Psoas muscle (tissue), 8 donors: Measurements from ENCODE around the gene EPN3. TPM values are rescaled to one million over a fixed set of nuclear protein-coding genes. Genes with fewer than 3 reads are reported as not detected.

Experiments used
- ATAC-seq, 4 donors: fragments of 200-7000 bp; cut with Tn5 transposase; one replicate each; pipeline ENCODE4 v1.9.1; 2020; ENCODE audit warnings: moderate library complexity in 3 of 4, mild to moderate bottlenecking in 2 of 4
- DNase-seq, 2 donors: peaks; one replicate each; pipeline ENCODE4 v3.0.0-alpha.2; 2020
- H3K27ac ChIP-seq: fragments of 200-600 bp; one replicate; pipeline ENCODE4 v1.8.0; 2022
- H3K27me3 ChIP-seq, 3 donors: fragments of 200-600 bp in 1 of 3; one replicate each; pipeline versions ENCODE4 v1.6.1 to v1.8.0; 2013 to 2022; ENCODE audit warnings: low read length in 2 of 3, mild to moderate bottlenecking in 2 of 3, moderate library complexity in 1 of 3; ENCODE audit not compliant: insufficient read depth in 3 of 3
- H3K36me3 ChIP-seq, 2 donors: fragments of 200-600 bp in 1 of 2; one replicate each; pipeline versions ENCODE4 v1.6.1 to v1.8.0; 2013 to 2022; ENCODE audit warnings: low read depth in 1 of 2, mild to moderate bottlenecking in 1 of 2, moderate library complexity in 1 of 2; ENCODE audit not compliant: insufficient read depth in 1 of 2
- H3K4me1 ChIP-seq: fragments of 200-600 bp; one replicate; pipeline ENCODE4 v1.8.0; 2022
- H3K4me3 ChIP-seq: fragments of 200-600 bp; one replicate; pipeline ENCODE4 v1.8.0; 2022; ENCODE audit warnings: mild to moderate bottlenecking
- H3K9me3 ChIP-seq: fragments of 200-600 bp; one replicate; pipeline ENCODE4 v1.8.0; 2022
- WGBS, 3 donors: extraction: QIAGEN DNeasy Blood & Tissue Kit; methylation state at CpG; one replicate each; pipeline versions ENCODE4 v1.1.6 to v1.1.7; 2013; 5-methylcytosine and 5-hydroxymethylcytosine counted together
- intact Hi-C, 2 donors: fragments of 100-400 bp; cut with DNase I; formaldehyde crosslinking; loops; one replicate each; pipeline versions ENCODE4 v1.11.0 to v1.14.2; 2022
- polyA plus RNA-seq, 3 donors: library from polyadenylated mRNA; stranded (reverse); fragments of 200-250 nt; gene quantifications; one replicate each; pipeline ENCODE4 v1.2.3, GENCODE V29; 2013
- total RNA-seq, 4 donors: library from RNA; stranded (reverse); fragmentation: NEBNext Ultra II Directional in 2 of 4; extraction: Animal tissue kit (Norgen Biotek cat#: 25700) in 2 of 4; gene quantifications; one replicate each; pipeline versions ENCODE4 v1.2.1 to v1.2.4, GENCODE V29; 2021 to 2023
- TF ChIP-seq, protein P1 (sequence below): fragments of 200-600 bp; IDR thresholded peaks from one replicate; pipeline ENCODE4 v1.8.0; 2022; ENCODE audit warnings: antibody characterized with exemption
- donor health status: healthy with polysubstance abuse.
- donor health status: DM: no; HTN: no; CAD: no; lungs with moderate emphysema.
- donor health status: Bipolar disorder and iron deficiency.
- donor health status: healthy.
- donor health status: DM: yes; HTN: yes; CAD: no.
- donor health status: DM: no; HTN: no; CAD: no.
- donor health status: DM: no; HTN: no; CAD: no.
- donor health status: DM: yes; HTN: yes; CAD: no.

The EPN3 gene
- total and polyA plus RNA-seq, 7 donors = 0.03 to 0.15 (median 0.12) TPM; not detected in 4

DNA sequence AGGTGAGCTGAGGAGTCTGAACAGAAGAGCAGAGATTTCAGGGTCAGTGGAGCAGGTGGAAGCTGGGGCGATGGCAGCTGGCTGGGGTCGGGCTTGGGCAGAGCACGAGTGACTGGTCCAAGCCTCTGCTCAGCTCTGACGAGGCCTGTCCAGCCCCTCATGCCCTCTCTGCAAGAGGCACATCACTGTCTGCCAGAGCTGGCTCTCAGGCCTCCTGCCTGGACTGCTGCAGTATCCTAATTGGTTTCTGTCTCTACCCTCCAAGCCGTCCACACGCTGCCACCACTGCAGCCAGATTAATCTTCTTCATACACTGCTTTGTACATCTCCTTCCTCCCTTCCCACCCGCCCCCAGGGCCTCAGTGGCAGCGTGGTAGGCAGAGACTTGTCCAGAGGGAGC lies 53.4 kb downstream of the EPN3 start:
- no peaks in the 10 kb centered on the region for H3K27me3 ChIP-seq
- DNase-seq (no peak), ATAC-seq (no peak)
- intact Hi-C loops = no loop called here
- no peaks in the 10 kb centered on the region for H3K36me3 ChIP-seq
- H3K4me3 ChIP-seq = no peak overlapping the region
- H3K4me1 ChIP-seq = peaks cover 3% of the 10 kb centered on the region
- no peak overlapping the region for H3K27ac ChIP-seq
- WGBS, 3 donors = 69 to 89% (median 76%) methylated on average over 7 to 8 of the region's 8 CpGs
- TF ChIP-seq, protein P1, sequence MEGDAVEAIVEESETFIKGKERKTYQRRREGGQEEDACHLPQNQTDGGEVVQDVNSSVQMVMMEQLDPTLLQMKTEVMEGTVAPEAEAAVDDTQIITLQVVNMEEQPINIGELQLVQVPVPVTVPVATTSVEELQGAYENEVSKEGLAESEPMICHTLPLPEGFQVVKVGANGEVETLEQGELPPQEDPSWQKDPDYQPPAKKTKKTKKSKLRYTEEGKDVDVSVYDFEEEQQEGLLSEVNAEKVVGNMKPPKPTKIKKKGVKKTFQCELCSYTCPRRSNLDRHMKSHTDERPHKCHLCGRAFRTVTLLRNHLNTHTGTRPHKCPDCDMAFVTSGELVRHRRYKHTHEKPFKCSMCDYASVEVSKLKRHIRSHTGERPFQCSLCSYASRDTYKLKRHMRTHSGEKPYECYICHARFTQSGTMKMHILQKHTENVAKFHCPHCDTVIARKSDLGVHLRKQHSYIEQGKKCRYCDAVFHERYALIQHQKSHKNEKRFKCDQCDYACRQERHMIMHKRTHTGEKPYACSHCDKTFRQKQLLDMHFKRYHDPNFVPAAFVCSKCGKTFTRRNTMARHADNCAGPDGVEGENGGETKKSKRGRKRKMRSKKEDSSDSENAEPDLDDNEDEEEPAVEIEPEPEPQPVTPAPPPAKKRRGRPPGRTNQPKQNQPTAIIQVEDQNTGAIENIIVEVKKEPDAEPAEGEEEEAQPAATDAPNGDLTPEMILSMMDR = no peak
- no peaks in the 10 kb centered on the region for H3K9me3 ChIP-seq

DNA sequence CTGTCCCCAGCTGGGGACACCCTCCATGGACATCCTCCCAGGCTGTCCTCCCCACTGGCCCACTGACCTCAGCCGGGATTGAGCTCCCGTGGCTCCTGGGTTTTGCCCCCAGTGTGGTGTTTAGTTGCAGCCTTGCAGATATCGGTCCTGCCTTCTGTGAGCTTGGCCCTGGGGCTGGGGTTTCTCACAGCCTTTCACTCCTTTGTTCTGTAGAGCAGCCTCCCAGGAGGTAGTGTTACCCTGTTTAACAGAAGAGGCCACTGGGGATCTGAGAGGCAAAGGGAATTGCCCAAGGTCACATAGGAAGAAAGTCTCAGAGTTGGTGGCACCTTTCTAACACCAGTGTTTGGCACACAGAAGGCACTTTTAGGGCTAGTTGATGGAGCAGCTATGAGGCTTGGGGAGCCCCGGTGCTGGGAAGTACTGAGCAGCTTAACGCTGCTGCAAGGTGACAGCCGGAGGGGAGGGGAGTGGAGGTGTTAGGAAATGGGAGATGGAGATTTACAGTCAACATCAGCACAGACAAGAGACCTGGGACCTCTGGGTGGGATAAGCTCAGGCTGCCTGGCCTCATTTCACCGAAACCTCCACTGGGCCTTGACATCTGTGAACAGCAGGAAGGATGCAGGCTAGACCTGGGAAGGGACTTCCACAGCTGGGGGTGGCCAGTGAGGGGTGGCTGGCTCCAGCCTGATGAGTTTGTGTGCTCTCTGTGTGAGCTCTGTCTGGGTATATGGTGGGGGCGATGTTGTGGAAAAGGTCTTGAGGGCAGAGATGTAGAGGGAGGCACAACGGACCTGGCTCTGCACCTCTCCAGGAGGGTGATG lies 54.1 kb downstream of the EPN3 start:
- no peaks in the 10 kb centered on the region for H3K9me3 ChIP-seq
- no peak overlapping the region for H3K4me3 ChIP-seq
- no peak overlapping the region for H3K27ac ChIP-seq
- intact Hi-C loops = no loop called here
- no peaks in the 10 kb centered on the region for H3K27me3 ChIP-seq
- WGBS, 3 donors = 85 to 91% (median 91%) methylated on average over 9 of the region's 9 CpGs
- TF ChIP-seq, protein P1 = no peak
- H3K4me1 ChIP-seq = peaks cover 3% of the 10 kb centered on the region
- ATAC-seq = no peak
- no peaks in the 10 kb centered on the region for H3K36me3 ChIP-seq
- no peak for DNase-seq

DNA sequence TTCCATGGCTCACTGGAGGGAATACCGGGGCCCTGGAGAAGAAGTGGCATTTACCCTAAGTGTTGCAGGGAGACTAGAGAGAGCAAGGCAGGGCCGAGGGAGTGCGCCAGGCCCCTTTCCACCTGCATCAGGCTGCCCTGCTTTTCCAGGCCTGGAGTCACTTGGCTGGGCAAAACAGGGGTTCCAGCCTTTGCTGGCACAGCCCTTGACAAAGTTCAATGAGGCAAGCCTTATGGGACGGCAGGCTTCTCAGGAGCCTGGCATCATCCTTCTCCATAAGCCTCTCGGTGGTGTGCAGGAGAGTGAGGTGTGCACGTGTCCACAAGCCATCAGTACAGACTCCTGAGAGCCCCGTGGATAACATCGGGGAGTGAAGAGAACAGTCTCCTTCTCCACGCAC lies 55.0 kb downstream of the EPN3 start:
- ATAC-seq = no peak
- Histone ChIP-seq H3K4me1 (peaks cover 3% of the 10 kb centered on the region), H3K27ac (no peak overlapping the region)

DNA sequence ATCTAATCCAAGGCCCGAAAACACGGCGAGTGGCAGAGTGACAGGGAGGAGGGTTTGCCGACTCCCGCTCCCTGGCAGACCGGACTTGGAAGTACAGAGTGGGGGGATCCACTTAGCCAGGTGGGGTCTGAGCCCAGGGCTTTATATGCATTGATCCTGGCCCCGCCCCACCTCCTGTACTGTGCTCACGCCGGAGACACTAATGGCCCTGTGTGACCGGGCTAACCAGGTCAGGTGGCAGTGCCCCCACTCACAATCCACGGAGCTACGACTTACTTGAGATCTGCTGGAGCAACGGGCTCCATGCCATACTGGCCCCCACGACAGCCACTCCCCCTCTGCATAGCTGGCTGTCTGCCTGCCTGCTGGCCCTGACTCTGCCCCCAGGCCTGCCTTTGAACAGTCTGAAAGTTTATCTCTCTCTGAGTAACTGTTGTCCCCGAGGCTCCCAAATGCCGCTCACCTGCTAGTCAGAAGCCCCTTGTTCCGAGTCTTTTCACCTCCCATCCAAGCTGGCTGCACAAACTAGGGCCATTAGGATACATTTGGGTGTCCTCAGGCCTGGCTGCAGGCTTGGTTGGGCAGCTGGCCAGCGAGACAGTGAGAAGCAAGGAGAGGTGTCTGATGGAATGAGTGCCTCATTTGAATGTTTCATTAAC lies 56.0 kb downstream of the EPN3 start:
- Histone ChIP-seq H3K4me3 (no peak overlapping the region), H3K4me1 (peaks cover 3% of the 10 kb centered on the region), H3K27ac (no peak overlapping the region), H3K9me3 (no peaks in the 10 kb centered on the region), H3K27me3 (no peaks in the 10 kb centered on the region), H3K36me3 (no peaks in the 10 kb centered on the region)
- DNase-seq (no peak), ATAC-seq (no peak)
- intact Hi-C loops = no loop called here
- TF ChIP-seq, protein P1 = no peak
- 73 to 75% (median 73%) methylated on average over 18 of the region's 18 CpGs for WGBS, 3 donors

More for the DNA sequence above, 55.0 kb downstream of the EPN3 start:
- no peak for DNase-seq
- Histone ChIP-seq H3K4me3 (no peak overlapping the region), H3K36me3 (no peaks in the 10 kb centered on the region), H3K9me3 (no peaks in the 10 kb centered on the region), H3K27me3 (no peaks in the 10 kb centered on the region)
- intact Hi-C loops = no loop called here
- TF ChIP-seq, protein P1 = no peak
- 89 to 92% (median 89%) methylated on average over 9 of the region's 9 CpGs for WGBS, 3 donors
